Epithelial cell of prostate (primary cell): Measurements from ENCODE around the gene STK17B.
A peak's percentile ranks its signal among the peaks of the same experiment; 100 is the strongest.
"Not testable (repeated sequence)": the region's sequence is repeated elsewhere in the genome, so short reads cannot be mapped to it uniquely, and the experiment has no call there.

Experiments used
- DNase-seq: peaks from one replicate; pipeline ENCODE4 v3.0.0-alpha.2; 2011; ENCODE audit warnings: low read depth, low spot score
- H3K27ac ChIP-seq: fragments of 450-650 bp; 2 replicates; pipeline ENCODE4 v1.5.1; 2017; ENCODE audit warnings: mild to moderate bottlenecking

STK17B gene

GRCh38 chr2:196123679-196124373 lies 47.6 kb downstream of the STK17B start:
- no peak for DNase-seq
- H3K27ac ChIP-seq = no peak overlapping the region

GRCh38 chr2:196119926-196120325 lies 51.5 kb downstream of the STK17B start:
- no peak overlapping the region for H3K27ac ChIP-seq

DNA sequence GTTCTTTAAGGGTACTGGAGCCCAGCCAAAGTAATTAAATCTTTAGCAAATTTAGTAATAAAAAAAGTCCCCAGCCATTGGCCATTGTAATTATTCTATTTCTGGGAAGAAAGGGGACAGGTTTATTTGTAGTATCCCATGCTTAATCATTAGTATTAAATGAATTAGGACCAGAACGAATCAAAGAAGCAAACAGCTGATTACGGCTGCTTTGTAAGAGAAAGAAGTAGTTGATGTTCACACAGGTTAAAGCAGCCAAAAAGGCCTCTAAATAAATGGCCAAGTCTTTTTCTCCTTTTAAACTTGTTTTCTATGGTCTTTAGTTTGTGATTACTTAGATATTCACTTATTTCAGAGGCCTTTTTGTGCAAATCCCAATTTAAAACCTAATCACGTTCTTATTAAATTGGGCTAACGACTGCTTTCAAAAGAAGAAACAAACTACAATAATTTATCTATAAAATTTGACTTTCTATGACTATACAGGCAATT lies 54.1 kb downstream of the STK17B start:
- H3K27ac ChIP-seq = no peak overlapping the region
- DNase-seq = no peak

More at GRCh38 chr2:196119926-196120325, 51.5 kb downstream of the STK17B start:
- no peak for DNase-seq

DNA sequence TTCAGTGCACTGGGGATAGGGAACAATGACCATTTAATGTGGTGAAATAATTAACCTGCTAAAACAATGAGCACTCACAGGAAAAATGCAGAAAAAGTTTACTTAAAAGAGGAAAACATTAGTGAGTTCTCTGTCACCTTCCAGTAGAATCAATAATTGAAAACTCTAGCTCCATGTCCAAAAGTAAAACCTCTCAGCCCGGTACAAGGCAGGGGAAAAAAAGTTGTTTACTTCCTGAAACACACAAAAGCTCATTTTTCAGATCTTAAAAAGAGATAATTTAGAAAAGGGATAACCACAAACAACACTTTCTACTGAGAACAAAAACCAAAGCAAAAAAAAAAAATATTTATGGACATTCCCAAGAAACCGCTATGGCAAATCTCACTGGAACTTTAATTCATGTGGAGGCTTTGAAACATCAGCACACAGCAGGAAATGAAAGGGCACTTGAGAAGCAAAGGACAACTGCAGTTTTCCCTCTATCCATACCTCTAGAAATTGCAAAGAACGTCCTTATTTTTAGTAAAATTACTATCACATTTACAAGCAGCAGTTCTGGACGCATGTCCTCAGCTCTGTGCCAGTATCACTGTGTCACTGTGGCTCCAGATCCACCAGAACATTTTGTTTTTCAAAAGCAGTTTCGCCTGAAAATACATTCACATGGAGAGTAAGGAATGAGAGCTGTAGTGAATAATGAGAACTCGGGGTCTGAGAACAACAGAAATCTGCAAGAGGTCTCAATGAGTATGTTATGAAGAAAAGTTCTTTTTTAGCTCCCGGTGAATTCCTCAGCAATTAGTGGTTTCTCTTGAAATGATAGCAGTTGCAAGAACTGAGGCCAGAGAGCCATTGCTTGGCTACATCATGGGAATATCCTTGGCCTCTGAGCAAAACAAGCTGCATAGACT lies 58.1 kb downstream of the STK17B start:
- no peak overlapping the region for H3K27ac ChIP-seq
- no peak for DNase-seq

- peak; percentile 20 for DNase-seq
- no peak overlapping the region for H3K27ac ChIP-seq
Measured at GRCh38 chr2:196112418-196113034, 58.9 kb downstream of the STK17B start.

DNA sequence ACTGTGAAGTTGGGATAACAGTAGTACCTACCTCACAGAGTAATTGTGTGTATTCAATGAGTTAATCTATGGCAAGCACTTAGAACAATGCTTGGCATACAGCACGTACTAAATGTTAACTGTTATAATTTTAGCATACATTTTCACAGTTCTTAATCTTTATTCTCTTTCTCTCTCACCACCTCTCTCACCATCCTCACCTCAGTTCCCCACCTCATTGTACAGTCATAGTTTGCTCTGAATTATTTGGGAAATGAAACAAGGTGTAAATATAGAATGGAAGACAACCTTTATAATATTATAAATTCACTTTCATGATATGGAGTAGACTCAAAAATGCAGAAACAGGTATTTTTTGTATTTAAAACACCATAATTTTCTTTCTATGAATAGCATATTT lies 62.8 kb downstream of the STK17B start:
- no peak overlapping the region for H3K27ac ChIP-seq
- no peak for DNase-seq

DNA sequence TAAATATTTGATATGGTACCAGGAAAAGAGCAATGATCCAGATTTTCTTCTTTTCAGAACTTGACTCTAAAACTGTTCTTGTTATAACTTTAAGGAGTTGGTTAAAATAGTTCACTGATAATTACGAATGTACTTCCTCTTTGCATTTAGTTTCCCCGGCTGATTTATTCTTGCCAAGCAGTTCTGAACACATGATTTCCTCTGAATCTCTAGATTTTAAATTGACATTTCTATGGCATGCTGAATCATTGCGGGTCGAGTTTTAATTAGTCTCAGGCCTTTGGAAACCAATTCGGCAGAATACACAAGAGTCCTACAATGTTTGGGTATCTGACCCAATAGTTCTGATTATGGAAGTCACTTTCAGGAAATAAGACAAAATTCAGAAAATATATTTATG lies 65.4 kb downstream of the STK17B start:
- no peak for DNase-seq
- H3K27ac ChIP-seq = no peak overlapping the region

DNA sequence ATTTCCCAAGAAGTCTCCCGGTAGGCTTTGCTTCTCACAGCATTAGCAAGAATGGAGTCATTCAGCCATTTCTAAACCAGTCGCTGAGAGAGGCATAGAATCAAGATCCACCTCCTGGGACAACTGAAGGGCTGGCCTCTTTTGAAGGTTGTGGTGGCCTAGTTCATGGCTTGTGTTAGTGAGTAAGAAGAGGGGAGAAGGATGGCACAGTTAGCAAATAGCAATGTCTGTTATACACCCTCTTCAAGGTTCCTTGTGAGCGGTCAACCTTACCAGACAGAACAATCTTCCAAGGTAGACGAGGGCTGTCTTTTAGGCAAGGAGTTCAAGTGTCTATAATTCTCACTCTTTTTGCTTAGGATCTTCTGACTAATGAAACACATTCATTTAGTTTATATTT lies 67.3 kb downstream of the STK17B start:
- DNase-seq = no peak
- H3K27ac ChIP-seq = no peak overlapping the region

GRCh38 chr2:196103626-196104025 lies 67.8 kb downstream of the STK17B start:
- H3K27ac ChIP-seq = no peak overlapping the region
- no peak for DNase-seq

DNA sequence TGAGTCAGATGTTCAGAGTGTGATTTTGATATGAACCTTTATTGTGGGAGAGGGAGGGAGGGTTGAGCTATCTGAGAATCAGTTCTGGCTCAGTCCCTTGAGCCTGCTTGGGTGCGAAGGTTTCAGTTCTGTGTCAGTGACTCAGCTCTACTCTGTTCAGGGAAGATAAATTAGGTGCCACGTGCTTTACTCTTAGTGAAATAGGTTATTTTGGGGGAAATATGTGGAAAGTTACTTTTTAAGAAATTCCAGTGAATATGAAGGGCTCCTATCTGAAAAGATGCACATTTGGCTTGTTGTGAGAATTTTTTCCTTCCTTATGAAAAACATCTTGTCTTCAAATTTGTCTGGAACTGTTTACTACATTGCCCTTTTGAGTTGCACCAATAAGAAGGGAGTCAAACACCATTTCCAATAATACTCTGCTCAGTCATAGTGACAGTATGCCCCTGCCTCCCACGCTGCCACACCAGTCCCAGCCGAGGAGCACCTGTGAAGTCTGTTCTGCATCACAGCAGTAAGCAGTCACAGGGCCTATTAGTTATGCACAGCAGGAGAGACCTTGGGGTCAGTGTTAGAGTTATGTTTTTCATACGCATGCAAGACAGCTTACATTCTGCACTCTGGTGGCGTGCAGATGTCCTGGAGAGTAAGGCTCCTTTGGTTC lies 69.9 kb downstream of the STK17B start:
- no peak overlapping the region for H3K27ac ChIP-seq
- DNase-seq = no peak

- no peak for DNase-seq
- no peak overlapping the region for H3K27ac ChIP-seq
Measured at GRCh38 chr2:196099916-196100315, 71.5 kb downstream of the STK17B start.

DNA sequence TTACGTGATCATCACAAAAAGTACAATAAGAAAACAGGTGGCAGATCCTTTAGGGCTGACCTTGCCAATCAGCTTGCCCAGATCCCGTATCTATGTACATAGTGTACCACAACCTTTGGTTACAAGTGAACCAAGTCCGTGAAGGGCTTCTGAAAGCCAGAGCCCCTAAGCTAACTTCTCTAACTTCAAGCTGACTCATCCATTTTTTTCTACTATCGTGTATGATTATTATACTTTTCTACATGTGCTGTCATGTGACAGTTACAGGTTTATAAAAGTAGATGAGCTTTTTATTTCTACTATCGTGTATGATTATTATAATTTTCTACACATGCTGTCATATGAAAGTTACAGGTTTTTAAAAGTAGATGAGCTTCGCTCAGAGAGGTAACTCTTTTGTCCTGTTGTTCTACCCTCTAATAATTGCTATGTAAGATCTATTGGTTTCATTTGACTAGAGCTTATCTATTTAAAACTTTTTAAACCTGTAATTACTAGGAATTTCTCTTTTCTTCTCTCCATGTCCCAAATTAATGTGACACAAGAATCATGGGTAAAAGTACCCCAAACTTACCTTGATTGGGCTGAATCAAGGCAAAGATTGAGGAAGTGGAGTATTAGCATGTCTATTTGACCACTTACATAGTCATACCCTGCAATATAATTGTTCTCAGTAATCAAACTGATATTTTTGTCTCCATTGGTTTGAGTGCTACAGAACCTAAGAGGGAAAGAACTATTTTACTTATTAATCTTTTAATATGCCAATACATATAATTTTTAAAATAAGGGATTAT lies 73.3 kb downstream of the STK17B start:
- DNase-seq = no peak

DNA sequence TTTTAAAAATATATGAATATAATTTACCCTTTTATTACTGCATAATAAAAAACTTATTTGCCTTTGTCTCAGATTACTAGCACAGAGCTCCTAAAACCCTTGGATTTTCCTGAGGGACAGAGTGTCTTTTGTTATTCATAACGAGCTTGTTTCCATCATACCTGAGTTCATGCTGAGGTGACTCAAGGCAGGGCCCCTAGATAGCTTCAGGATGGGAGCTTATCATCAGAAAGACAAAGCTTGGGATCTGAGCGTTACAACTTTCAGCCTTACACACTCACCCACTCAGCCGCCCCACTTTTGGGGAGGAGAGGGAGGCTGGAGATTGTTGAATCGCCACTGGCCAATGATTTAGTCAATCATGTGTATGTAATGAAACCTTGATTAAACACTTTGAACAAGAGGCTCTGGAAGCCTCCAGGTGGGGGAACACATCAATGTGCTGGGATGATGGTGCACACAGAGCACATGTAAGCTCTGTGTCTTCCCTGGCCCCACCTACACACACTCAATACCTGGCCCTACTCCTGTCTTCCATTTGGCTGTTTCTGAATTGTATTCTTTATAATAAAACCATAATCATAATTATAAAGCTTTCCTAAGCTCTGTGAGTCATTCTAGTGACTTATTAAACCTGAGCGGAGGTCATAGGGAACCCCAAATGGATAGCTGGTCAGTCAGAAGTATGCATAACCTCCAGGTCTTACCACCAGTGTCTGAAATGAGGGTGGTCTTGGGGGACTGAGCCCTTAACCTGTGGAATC lies 74.2 kb downstream of the STK17B start:
- no peak for DNase-seq
- no peak overlapping the region for H3K27ac ChIP-seq

More for the DNA sequence above, 73.3 kb downstream of the STK17B start:
- H3K27ac ChIP-seq = no peak overlapping the region

GRCh38 chr2:196096264-196096663 lies 75.1 kb downstream of the STK17B start:
- H3K27ac ChIP-seq = no peak overlapping the region
- no peak for DNase-seq

DNA sequence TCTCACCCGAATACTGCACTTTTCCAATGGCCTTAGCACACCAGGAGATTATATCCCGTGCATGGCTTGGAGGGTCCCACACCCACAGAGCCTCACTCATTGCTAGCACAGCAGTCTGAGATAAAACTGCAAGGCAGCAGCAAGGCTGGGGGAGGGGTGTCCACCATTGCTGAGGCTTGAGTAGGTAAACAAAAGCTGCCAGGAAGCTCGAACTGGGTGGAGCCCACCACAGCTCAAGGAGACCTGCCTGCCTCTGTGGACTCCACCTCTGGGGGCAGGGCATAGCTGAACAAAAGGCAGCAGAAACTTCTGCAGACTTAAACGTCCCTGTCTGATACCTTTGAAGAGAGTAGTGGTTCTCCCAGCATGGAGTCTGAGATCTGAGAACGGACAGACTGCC lies 81.9 kb downstream of the STK17B start:
- not testable (repeated sequence) for DNase-seq

DNA sequence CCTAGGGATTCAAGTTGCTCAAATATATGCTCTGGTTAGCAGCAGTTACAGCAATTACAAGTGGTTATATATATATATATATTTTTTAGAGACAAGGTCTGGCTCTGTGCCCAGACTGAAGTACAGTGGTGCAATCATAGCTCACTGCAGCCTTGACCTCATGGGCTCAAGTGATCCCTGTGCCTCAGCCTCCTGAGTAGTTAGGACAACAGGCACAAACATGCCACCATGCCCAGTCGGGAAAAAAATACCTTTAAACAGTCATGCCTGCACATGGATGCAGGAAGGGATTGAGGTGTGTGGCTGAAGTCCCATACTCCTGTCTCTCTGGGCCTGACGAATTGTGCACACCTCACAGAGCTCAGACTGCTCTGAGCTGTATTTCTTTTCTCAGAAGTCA lies 83.2 kb downstream of the STK17B start:
- DNase-seq = peak; percentile 26

More for the DNA sequence above, 81.9 kb downstream of the STK17B start:
- H3K27ac ChIP-seq = not testable (repeated sequence)

DNA sequence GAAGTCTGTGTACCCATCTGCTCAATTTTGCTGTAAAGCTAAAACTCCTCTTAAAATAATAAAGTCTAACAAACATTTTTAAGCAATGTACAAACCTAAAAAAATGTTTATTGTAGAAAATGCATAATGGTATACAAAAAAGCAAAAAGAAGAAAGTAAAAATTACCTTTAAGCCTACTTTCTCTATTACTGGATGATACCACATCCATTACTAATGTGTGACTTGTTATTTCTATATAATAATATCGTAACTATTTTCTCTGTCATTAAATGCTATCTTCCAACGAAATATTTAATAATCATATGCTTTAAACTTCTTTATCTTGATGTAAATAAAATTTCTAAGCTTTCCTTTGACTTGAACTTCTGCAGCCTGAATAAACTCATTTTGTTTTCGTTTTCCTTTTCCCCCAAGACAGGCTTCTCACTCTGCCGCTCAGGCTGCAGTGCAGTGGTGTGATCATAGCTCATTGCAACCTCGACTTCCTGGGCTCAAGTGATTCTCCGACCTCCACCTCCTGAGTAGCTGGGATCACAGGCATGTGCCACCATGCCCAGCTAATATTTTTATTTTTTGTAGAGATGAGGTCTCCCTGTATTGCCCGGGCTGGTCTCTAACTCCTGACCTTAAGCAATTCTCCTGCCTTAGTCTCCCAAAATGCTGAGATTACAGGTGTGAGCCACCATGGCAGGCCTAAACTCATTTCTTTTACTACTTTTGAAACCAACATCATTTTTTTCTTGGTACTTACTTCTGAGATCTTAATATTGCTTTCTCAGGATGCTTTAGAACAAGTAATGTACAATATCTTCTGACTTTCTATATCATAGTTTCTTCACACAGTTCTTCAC lies 84.6 kb downstream of the STK17B start:
- no peak for DNase-seq
- H3K27ac ChIP-seq = no peak overlapping the region

More for the DNA sequence above, 83.2 kb downstream of the STK17B start:
- H3K27ac ChIP-seq = no peak overlapping the region

GRCh38 chr2:196083601-196084000 lies 87.8 kb downstream of the STK17B start:
- no peak for DNase-seq
- H3K27ac ChIP-seq = no peak overlapping the region
